OCI-LY1 (cell line): ENCODE measurements around the gene SPAG17.

Experiments used
- CTCF ChIP-seq: fragments of 200-600 bp; sonication (generic), shearing (Covaris generic); IDR thresholded peaks from 2 replicates; pipeline ENCODE4 v1.5.1; 2017; ENCODE audit warnings: mild to moderate bottlenecking, antibody characterized with exemption, low read length, moderate library complexity, mixed read lengths
- EZH2 ChIP-seq: fragments of 200-600 bp; sonication (generic), shearing (Covaris generic); IDR thresholded peaks from 2 replicates; pipeline ENCODE4 v1.8.0; 2017; ENCODE audit warnings: borderline replicate concordance, mixed run types, mild to moderate bottlenecking, antibody characterized with exemption, low read length, moderate library complexity, mixed read lengths

DNA sequence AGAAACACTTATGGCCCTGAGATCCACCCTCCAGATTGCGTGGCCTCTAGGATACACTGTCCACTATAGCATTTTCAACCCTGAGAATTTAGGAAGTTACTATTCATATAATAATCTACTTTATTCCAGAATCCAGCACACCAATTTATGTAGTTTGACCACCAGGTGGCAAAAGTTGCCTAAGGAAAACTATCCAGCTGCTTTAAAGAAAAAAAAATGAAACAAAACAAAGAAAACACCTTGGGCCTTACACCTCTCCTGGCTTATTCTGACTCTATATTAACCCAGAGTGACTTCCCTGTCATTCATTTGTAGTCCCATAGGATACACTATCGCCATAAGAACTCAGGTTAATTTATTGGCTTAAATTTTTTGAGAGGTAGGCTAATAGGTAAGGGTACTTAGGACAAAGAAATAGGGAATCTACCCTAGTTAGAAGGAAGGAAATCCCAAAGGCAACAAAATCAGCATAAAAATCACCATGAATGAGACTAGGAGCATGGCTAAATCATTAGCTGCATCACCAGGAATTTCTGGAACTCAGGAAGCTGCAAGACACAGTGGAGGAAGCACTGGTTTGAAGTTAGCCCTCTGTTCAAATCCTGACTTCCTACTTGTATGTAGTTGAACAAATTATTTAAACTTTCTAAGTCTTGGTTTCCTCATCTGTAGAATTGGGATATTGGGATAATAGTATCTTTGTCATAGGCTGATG, 107.5 kb downstream of the SPAG17 start:
- TF ChIP-seq EZH2: no peak
- TF ChIP-seq CTCF: peak; percentile 30; the same call in 1 of the 2 replicates
